Epithelial cell of proximal tubule (primary cell): ENCODE measurements around the gene UBTD2. TPM values are rescaled to one million over a fixed set of nuclear protein-coding genes. Genes with fewer than 3 reads are reported as not detected.

ENCODE experiments used
- DNase-seq: peaks from one replicate; pipeline ENCODE4 v3.0.0-alpha.2; 2011; ENCODE audit warnings: low read depth
- H3K4me3 ChIP-seq: 2 replicates; pipeline ENCODE4 v1.5.1; 2011; ENCODE audit warnings: low read depth, mild to moderate bottlenecking, low read length
- total RNA-seq: library from RNA; depleted of rRNA; stranded (reverse); fragments of >200 nt; gene quantifications from 2 replicates; pipeline ENCODE4 v1.2.3, GENCODE V29; 2015
- TF ChIP-seq, protein P1 (sequence below): conservative IDR thresholded peaks from 2 replicates; pipeline ENCODE4 v1.5.1; 2012; ENCODE audit warnings: low read depth, mild to moderate bottlenecking, low read length

UBTD2 gene
- total RNA-seq, 1 donor from 2014 or later, result 15.1 TPM

DNA sequence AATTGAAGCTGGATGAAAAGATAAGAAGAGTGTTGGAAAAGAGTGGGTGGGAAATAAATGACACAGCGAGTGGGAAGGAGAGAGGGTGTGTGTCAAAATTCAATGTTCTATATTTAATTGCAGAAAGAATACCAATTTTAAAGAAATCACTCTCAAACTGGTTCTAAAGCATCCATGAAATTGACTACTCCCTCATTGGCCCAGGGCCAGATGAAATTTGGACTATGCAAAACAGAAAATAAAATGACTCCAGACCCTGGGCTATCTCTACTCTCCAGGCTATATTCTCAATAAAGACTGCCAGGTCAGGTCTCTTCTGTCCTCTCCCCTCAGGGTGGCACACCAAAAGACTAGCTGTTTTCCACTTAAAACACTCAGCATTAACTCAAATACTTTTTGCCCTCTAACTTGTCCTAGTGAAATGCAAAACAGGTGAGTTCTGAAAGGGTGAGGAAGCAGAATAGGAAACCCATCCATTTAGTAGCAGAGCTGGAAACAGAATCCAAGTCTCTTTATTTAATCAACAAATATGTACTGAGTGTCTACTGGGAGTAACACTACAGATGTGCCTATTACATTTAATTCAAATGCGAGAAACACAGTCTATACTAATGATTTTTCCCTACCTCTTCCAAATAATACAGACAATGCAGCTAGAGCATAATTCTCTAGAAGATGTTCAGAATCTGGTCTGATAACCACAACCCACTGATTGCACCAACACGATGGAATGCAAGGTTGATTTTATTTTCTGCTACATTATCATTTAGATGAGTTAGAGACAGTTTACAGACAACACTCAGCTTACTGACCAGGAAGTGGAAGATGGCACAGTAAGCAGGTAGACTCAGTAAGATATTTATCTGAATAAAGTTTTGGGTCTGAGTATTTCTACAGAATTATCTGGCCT is 47.5 kb downstream of the UBTD2 start:
- TF ChIP-seq, protein P1, sequence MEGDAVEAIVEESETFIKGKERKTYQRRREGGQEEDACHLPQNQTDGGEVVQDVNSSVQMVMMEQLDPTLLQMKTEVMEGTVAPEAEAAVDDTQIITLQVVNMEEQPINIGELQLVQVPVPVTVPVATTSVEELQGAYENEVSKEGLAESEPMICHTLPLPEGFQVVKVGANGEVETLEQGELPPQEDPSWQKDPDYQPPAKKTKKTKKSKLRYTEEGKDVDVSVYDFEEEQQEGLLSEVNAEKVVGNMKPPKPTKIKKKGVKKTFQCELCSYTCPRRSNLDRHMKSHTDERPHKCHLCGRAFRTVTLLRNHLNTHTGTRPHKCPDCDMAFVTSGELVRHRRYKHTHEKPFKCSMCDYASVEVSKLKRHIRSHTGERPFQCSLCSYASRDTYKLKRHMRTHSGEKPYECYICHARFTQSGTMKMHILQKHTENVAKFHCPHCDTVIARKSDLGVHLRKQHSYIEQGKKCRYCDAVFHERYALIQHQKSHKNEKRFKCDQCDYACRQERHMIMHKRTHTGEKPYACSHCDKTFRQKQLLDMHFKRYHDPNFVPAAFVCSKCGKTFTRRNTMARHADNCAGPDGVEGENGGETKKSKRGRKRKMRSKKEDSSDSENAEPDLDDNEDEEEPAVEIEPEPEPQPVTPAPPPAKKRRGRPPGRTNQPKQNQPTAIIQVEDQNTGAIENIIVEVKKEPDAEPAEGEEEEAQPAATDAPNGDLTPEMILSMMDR, result no peak
- no peak overlapping the region for H3K4me3 ChIP-seq
- no peak for DNase-seq

DNA sequence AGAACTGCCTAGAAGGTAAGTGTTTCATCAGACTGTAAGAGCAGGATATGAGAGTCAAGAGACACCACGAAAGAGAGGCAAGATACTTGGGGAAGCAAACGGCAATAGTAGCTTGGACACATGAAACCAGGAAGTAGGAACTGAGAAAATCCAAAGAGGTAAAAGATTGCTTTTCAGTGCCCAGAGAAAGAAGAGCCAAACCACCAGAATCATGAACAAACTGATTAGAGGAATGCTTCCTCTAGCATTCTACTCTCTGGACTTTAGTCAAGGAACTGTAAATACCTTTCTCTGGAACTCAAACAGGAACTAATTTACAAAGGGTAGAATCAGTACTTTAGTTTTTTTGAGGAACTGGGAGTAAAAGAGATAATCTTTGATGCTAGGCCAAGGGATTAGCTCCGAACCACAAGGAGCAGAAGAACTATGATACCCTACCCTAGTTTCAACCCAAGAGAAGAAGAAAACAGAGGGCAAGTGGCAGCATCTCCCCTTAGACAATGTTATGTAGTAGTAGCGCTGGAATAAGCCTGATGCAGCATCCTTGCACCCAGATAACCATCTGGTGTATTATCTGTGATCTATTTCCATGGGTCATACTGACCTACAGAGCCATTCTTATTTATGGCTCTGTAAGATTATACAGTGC is 48.3 kb downstream of the UBTD2 start:
- TF ChIP-seq, protein P1, result no peak
- DNase-seq, result no peak
- H3K4me3 ChIP-seq, result no peak overlapping the region

DNA sequence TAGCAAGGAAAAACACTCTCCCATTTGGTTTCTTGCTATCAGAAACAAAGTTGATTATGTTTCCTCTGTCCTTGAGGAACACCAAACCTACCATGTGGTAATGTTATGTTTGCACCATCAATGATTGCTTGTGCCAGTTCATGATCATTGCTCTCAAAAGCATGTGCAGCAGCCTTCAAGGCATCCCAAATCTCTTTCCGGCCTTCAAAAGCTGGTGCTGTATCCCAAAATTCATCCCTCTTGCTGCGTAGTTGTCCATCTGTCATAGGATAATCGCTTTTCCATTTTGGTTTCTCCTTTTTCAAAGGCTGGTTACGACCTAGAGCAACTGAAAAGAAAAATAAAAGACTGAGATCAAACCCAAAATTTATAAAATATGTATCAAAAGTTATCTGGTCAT is 49.5 kb downstream of the UBTD2 start:
- no peak overlapping the region for H3K4me3 ChIP-seq
- TF ChIP-seq, protein P1, result no peak
- DNase-seq, result no peak

DNA sequence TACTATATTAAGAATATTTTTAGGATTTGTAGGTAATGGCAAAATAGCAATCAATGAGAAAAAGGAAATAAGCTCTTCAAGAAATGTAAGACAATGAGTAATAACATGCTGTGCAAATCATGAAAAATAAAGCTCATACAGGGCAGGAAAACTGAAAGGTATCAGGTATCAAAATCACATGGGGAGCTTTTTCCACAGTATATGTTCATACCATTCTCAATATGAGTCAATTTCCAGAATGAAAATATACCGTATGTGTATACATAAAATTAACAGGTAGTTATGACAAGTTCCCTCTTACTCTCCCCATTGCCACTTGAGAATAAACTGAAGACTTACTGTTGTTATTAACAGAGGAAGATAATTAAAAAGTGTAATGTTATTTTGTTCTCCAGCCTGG is 53.7 kb downstream of the UBTD2 start:
- TF ChIP-seq, protein P1, result no peak
- no peak for DNase-seq
- H3K4me3 ChIP-seq, result no peak overlapping the region

DNA sequence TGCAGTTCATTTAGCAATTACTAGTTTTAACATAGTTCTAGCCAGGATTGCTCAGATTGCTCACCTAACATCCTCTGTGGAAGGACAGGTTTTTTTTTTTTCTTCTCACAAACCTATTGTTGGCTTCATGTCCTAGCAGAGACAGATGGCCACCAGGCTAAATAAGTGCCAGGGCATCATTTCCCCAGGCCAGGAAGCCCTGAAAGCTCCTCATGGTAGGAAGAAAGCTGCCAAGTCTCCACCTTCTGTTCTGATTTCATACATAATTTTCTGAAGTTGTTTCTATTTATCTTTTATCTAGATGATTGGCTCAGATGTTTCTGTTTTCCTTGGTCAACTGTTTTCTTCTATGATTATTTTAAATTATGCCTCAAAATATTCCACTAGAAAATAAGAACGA is 58.6 kb downstream of the UBTD2 start:
- no peak overlapping the region for H3K4me3 ChIP-seq
- DNase-seq, result no peak
- TF ChIP-seq, protein P1, result no peak

DNA sequence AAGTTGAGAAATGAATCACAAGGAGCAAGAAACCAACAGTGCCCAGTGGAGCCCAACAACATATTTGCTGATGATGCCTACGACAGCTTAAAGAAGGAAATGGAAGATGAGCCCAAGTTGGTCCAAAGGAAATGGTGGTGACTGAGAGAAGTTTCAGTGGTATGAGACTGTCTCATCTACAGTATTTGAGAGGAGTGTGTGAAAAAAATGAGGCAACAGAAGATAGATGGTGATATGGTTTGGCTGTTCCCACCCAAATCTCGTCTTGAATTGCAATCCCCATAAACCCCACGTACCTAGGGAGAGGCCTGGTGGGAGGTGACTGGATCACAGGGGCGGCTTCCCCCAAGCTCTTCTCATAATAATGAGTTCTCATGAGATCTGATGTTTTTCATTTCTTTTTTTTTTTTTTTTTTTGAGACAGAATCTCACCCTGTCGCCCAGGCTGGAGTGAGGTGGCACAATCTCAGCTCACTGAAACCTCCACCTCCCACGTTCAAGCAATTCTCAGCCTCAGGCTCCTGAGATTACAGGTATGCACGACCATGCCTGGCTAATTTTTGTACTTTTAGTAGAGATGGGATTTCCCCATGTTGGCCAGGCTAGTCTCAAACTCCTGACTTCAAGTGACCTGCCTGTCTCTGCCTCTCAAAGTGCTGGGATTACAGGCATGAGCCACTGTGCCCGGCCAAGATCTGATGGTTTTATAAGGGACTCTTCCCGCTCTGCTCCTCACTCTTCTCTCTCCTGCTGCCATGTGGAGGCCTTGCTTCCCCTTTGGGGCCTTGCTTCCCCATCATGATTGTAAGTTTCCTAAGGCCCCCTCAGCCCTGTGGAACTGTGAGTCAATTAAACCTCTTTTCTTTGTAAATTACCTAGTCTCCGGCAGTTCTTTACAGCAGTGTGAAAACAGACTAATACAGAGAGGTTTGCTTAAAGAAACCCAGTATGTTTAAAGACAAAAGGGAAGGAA is 59.4 kb downstream of the UBTD2 start:
- TF ChIP-seq, protein P1, result no peak
- DNase-seq, result no peak
- no peak overlapping the region for H3K4me3 ChIP-seq
